Occipital lobe (tissue), 2 donors: ENCODE measurements around the gene ATP2C2. TPM values are rescaled to one million over a fixed set of nuclear protein-coding genes. Genes with fewer than 3 reads are reported as not detected.

Source experiments
- DNase-seq: peaks from one replicate; lab custom pipeline; 2025; lab: John Stamatoyannopoulos, UW
- total RNA-seq: library from RNA; depleted of rRNA; stranded (reverse); fragments of >200 nt; gene quantifications from one replicate; pipeline ENCODE4 v1.2.3, GENCODE V29; 2014

The ATP2C2 gene
- total RNA-seq, 1 donor from 2014 or later: 7.0 TPM

- DNase-seq: no peak
Observed at GRCh38 chr16:84487358-84487757, 119.0 kb downstream of the ATP2C2 start.

DNA sequence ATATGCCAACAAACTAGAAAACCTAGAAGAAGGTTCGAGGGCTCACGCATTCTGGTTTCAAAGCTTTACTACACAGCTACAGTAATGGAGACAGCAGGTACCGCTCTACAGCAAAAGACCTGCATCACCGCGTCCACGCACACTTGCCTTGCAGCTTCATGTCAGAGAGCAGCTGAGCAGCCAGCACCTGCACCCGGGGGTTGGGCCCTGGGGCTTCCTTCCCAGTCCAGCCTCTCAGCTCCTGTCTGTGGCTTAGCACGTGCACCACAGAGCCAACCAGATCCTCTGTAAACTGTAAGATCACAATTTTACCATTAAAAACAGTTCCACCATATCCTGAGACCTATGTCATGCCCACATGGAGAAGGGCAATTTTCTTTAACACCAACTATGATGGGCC, 120.8 kb downstream of the ATP2C2 start:
- no peak for DNase-seq

DNA sequence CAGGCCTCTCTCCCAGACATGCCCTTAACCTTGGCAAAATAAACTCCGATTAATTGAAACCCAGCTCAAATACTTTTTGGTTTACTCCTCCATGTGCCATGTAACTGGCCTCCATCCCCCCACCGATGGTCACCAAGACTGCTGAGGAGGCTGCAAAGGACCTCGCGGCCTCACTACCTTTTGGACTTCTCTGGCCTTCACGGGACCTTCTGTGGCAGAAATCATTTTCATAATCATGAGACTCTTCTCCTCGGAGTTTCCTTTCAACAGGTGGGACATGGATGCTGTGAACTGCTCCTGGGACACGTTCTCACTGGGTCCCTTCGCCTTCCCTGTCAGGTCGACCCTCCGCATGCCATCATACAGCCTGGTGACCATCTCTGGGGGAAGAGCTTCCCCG, 127.2 kb downstream of the ATP2C2 start:
- no peak for DNase-seq

- no peak for DNase-seq
Observed at GRCh38 chr16:84496991-84497390, 128.7 kb downstream of the ATP2C2 start.

GRCh38 chr16:84497418-84498222, 129.3 kb downstream of the ATP2C2 start:
- no peak for DNase-seq

GRCh38 chr16:84498223-84498610, 129.9 kb downstream of the ATP2C2 start:
- no peak for DNase-seq

DNA sequence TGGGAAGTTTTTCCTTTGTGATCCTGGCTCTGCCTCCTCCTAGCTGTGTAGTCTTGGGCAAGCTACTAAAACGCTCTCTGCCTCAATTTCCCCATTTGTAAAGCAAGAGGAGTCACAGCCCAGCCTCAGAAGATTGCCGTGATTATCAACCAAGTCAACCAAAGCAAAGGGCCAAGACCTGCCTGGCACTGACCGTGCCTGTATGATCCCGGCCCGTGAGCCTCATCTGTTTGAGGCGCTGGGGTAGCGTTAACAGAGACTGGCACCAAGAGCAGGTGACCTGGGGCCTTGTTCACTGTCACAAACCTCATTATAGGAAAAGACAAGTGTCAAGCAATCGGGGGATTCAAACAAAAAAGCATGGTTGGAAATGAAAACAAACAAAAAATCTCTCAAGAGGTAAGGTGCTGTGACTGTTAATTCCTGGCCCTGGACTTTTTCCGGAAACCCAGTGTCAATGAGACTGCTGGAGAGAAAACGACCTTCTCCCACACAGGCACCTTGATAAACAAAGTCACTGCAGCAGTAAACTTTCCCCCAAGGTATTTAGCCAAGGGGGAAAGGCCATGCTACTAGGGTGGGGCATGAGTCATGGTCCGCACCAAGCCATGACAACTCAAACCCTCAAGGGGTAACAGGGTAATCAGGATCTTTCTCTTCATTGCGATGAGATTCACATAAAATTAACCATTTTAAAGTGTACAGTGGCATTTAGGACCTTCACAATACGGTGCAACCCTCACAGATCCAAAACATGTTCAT, 130.7 kb downstream of the ATP2C2 start:
- DNase-seq: no peak

GRCh38 chr16:84499638-84500037, 131.3 kb downstream of the ATP2C2 start:
- no peak for DNase-seq

GRCh38 chr16:84500531-84500930, 132.2 kb downstream of the ATP2C2 start:
- no peak for DNase-seq

DNA sequence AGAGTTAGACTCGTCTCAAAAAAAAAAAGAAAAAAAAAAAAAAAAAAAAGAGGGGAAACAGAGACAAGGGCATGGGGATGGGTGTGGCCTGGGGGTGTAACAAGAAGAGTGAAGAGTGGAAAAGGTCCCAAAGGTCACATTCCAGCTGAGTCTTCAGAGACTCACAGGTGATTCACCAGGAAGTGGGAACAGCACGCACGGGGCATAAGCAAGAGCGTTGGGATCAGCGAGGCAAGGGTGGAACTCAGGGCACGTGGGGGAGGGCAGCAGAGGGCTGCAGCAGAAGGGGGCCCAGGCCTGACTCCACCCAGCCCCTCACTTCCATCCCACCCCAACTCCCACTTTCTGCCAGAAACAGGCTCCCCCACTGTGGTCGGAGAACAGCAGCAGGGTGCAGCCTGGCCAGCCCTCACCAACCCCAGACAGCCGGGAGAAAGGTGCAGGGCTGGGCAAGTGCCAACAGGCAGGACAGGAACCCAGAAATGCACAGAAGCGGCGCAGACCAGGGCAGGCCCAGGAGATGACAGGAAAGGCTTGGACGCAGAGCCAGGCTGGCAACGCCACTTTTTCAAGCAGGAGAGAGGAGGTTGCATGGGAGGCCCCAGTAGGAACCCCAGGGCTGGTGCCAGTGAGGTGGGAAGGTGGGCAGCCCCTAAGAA, 132.9 kb downstream of the ATP2C2 start:
- no peak for DNase-seq

DNA sequence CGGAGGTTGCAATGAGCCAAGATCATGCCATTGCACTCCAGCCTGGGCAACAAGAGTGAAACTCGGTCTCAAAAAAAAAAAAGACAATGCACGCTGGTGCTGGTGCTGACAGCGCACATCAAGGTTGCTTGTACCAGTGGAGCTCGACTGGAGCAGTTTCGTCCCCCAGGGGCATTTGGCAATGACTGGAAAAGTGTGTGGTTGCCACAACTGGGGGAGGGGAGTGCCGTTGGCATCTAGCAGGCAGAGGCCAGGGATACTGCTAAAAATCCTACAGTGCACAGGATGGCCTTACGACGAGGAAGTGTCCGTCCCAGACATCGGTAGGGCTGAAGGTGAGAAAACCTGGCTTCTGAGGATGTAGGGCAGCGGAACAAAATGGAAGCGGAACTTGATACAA, 133.7 kb downstream of the ATP2C2 start:
- DNase-seq: no peak

GRCh38 chr16:84502581-84502980, 134.2 kb downstream of the ATP2C2 start:
- DNase-seq: no peak

DNA sequence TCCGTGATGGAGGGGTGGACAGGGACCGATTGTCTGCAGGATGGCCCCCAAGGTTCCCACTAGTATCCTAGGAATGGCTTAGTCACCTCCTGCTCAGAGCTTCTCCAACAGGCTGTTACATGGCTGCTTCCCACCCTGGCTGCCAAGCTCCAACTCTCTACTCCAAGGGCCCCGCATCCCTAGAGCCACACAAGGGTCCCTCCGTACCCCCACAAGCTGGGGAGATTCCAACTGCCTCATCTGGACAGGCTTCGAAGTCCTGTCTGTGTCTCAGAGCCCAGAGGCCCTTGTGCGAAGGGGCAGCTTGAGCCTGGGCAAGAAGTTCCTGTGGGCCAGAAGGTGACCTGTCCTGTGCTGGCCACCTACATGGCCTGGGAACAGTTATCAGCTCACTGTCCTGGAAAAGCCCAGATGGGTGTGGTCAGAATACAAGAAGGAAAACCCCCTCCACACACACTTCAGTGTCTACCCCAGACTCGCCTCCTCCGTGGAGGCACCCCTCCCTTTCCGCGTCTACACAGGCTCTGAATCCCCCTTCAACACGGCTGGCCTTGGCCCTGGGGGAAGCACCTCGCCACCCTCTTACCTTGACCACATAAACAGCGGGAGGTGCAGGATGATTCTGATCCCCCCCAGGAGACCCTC, 135.5 kb downstream of the ATP2C2 start:
- DNase-seq: no peak

DNA sequence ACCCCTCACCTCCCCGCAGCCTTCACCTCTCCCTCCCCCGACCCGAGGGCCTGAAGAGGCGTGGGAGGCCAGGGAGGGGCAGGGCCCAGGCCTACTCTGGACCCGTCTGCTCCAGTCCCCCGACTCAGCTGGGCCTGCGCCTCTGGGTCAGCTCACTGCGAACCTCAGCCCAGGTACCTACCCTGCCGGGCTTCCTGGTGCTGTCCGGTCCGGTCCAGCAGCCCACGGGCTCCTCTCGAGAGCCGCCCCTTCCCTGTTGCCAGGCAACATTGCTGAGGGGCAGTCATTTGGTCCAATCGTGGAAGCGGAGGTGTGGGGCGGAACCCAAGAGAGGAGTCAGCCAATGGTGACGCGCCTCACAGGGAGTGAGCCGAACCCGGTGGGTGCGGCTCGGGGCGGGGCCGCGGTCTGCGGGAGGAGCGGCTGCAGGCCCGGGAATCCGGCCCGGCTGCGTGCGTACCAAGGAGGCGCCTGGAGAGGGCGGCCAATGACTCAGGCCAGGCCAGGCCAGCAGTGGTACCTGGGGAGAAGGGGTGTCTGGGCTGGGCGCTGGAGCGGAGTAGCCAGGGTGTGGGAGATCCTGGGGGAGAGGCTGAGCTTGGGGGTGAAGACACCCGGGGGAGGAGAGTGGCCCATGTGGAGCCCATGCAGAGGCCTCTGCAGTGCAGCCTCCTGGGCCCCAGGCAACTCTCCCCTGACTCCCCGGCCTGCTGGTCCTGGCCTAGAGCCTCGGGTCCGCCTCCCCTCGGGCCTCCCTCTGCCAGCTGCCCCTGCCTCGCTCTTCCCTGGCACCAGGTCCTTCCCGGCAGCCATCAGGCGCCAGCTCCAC, 136.3 kb downstream of the ATP2C2 start, which contains the start of gene MEAK7:
MEAK7 (minus strand) TSS at position 240 of the 829 bp plus-strand sequence. CDS start 6,573 bp downstream, outside the sequence.
- peak; percentile 99 for DNase-seq

GRCh38 chr16:84505249-84506187, 137.2 kb downstream of the ATP2C2 start:
- no peak for DNase-seq

GRCh38 chr16:84507011-84507982, 139.0 kb downstream of the ATP2C2 start:
- DNase-seq: no peak

- no peak for DNase-seq
Observed at GRCh38 chr16:84508502-84508901, 140.2 kb downstream of the ATP2C2 start.
